Psoas muscle (tissue), 8 donors: ENCODE measurements around the gene VPS13D. TPM values are rescaled to one million over a fixed set of nuclear protein-coding genes. Genes with fewer than 3 reads are reported as not detected.

Experiments
- ATAC-seq, 4 donors: fragments of 200-7000 bp; cut with Tn5 transposase; one replicate each; pipeline ENCODE4 v1.9.1; 2020; ENCODE audit warnings: moderate library complexity in 3 of 4, mild to moderate bottlenecking in 2 of 4
- DNase-seq, 2 donors: peaks; one replicate each; pipeline ENCODE4 v3.0.0-alpha.2; 2020
- H3K27ac ChIP-seq: fragments of 200-600 bp; one replicate; pipeline ENCODE4 v1.8.0; 2022
- H3K27me3 ChIP-seq, 3 donors: fragments of 200-600 bp in 1 of 3; one replicate each; pipeline versions ENCODE4 v1.6.1 to v1.8.0; 2013 to 2022; ENCODE audit warnings: low read length in 2 of 3, mild to moderate bottlenecking in 2 of 3, moderate library complexity in 1 of 3; ENCODE audit not compliant: insufficient read depth in 3 of 3
- H3K36me3 ChIP-seq, 2 donors: fragments of 200-600 bp in 1 of 2; one replicate each; pipeline versions ENCODE4 v1.6.1 to v1.8.0; 2013 to 2022; ENCODE audit warnings: low read depth in 1 of 2, mild to moderate bottlenecking in 1 of 2, moderate library complexity in 1 of 2; ENCODE audit not compliant: insufficient read depth in 1 of 2
- H3K4me1 ChIP-seq: fragments of 200-600 bp; one replicate; pipeline ENCODE4 v1.8.0; 2022
- H3K4me3 ChIP-seq: fragments of 200-600 bp; one replicate; pipeline ENCODE4 v1.8.0; 2022; ENCODE audit warnings: mild to moderate bottlenecking
- H3K9me3 ChIP-seq: fragments of 200-600 bp; one replicate; pipeline ENCODE4 v1.8.0; 2022
- WGBS, 3 donors: extraction: QIAGEN DNeasy Blood & Tissue Kit; methylation state at CpG; one replicate each; pipeline versions ENCODE4 v1.1.6 to v1.1.7; 2013; 5-methylcytosine and 5-hydroxymethylcytosine counted together
- intact Hi-C, 2 donors: fragments of 100-400 bp; cut with DNase I; formaldehyde crosslinking; loops; one replicate each; pipeline versions ENCODE4 v1.11.0 to v1.14.2; 2022
- polyA plus RNA-seq, 3 donors: library from polyadenylated mRNA; stranded (reverse); fragments of 200-250 nt; gene quantifications; one replicate each; pipeline ENCODE4 v1.2.3, GENCODE V29; 2013
- total RNA-seq, 4 donors: library from RNA; stranded (reverse); fragmentation: NEBNext Ultra II Directional in 2 of 4; extraction: Animal tissue kit (Norgen Biotek cat#: 25700) in 2 of 4; gene quantifications; one replicate each; pipeline versions ENCODE4 v1.2.1 to v1.2.4, GENCODE V29; 2021 to 2023
- TF ChIP-seq, protein P1 (sequence below): fragments of 200-600 bp; IDR thresholded peaks from one replicate; pipeline ENCODE4 v1.8.0; 2022; ENCODE audit warnings: antibody characterized with exemption
- donor health status: healthy with polysubstance abuse.
- donor health status: DM: no; HTN: no; CAD: no; lungs with moderate emphysema.
- donor health status: Bipolar disorder and iron deficiency.
- donor health status: healthy.
- donor health status: DM: yes; HTN: yes; CAD: no.
- donor health status: DM: no; HTN: no; CAD: no.
- donor health status: DM: no; HTN: no; CAD: no.
- donor health status: DM: yes; HTN: yes; CAD: no.

The VPS13D gene
- total and polyA plus RNA-seq, 7 donors = 19.9 to 69.1 (median 45.3) TPM

DNA sequence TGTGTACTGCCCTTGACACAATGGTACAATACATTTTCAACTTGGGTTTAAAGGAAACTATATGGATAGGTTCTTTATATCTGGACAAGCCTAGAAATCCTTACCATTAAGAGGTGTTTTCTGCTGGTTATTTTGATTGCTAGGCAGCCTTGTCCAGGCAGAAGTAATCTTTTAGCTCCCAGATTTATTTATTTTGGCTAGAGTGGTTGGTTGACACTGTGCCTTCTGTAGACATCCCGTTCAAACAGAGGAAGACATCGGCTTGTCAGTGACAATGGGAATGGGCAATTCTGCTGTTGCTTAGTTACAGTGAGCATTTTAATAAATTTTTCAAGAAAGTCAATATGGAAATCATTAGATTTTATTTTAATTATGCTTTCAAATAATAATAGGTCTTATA lies 138.8 kb downstream of the VPS13D start:
- Histone ChIP-seq H3K27ac (no peak overlapping the region), H3K27me3 (no peaks in the 10 kb centered on the region), H3K4me1 (no peaks in the 10 kb centered on the region), H3K36me3 (peaks cover 3 to 82% of the 10 kb centered on the region in 2 donors), H3K4me3 (no peak overlapping the region), H3K9me3 (no peaks in the 10 kb centered on the region)
- TF ChIP-seq, protein P1, sequence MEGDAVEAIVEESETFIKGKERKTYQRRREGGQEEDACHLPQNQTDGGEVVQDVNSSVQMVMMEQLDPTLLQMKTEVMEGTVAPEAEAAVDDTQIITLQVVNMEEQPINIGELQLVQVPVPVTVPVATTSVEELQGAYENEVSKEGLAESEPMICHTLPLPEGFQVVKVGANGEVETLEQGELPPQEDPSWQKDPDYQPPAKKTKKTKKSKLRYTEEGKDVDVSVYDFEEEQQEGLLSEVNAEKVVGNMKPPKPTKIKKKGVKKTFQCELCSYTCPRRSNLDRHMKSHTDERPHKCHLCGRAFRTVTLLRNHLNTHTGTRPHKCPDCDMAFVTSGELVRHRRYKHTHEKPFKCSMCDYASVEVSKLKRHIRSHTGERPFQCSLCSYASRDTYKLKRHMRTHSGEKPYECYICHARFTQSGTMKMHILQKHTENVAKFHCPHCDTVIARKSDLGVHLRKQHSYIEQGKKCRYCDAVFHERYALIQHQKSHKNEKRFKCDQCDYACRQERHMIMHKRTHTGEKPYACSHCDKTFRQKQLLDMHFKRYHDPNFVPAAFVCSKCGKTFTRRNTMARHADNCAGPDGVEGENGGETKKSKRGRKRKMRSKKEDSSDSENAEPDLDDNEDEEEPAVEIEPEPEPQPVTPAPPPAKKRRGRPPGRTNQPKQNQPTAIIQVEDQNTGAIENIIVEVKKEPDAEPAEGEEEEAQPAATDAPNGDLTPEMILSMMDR = no peak
- DNase-seq = no peak
- WGBS, 3 donors = 60 to 83% (median 75%) methylated on average over 2 of the region's 2 CpGs
- intact Hi-C loops = no loop called here
- ATAC-seq = no peak

DNA sequence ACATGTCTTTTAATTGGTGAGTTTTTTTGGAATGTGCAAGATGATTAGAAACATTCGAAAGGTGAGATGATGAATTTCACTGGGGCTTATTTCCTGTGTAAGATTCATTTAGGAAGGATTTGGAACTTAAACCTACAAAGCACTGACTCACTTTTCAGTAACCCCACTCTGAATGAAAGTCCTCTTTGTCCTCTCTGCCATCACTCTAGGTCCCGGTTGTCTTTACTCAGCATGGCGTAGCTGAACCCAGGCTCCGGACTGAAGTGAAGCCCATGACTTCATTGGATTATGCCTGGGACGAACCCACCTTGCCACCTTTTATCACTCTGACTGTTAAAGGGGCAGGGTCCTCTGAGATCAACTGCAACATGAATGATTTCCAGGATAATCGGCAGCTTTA lies 139.4 kb downstream of the VPS13D start:
- Histone ChIP-seq H3K4me1 (no peaks in the 10 kb centered on the region), H3K9me3 (no peaks in the 10 kb centered on the region), H3K4me3 (no peak overlapping the region), H3K36me3 (peaks cover 5 to 82% of the 10 kb centered on the region in 2 donors), H3K27me3 (no peaks in the 10 kb centered on the region), H3K27ac (no peak overlapping the region)
- intact Hi-C loops = no loop called here
- TF ChIP-seq, protein P1 = no peak
- DNase-seq = no peak
- ATAC-seq = no peak
- WGBS, 3 donors = 83 to 89% (median 88%) methylated on average over 6 of the region's 6 CpGs

DNA sequence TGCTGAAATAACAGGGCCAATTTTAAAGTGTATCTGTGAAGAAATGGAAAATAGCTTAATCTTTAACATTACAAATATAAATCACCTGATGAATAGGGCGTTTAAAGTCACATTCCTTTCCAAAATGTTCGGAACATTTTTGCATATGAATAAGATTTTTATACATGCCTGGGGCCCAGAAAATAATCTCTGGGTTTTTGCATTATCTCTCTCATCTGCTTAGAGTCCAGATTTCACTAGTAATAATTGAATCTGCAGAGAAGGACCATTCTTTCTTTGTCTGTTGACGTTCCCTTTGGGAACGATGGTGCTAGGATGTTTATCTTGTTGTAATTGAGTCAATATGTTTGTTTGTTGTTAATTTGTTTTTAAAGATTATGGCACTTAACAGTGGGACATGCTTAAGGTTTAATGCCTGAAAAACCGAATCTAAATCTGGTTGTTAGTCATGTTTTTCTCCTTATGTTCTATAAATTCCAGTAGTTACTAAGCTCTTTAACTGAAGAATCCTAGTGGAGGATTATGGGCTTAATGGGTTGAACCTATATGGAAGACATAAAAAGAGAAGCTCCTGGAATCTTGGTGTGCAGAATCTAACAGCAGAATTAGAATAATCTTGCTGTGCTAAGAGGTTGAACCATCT lies 140.6 kb downstream of the VPS13D start:
- DNase-seq (no peak), ATAC-seq (no peak)
- H3K36me3 ChIP-seq = peaks cover 5 to 82% of the 10 kb centered on the region in 2 donors
- no peak overlapping the region for H3K27ac ChIP-seq
- TF ChIP-seq, protein P1 = no peak
- 76 to 87% (median 77%) methylated on average over 5 of the region's 5 CpGs for WGBS, 3 donors
- intact Hi-C loops = no loop called here
- H3K4me3 ChIP-seq = no peak overlapping the region
- H3K4me1 ChIP-seq = no peaks in the 10 kb centered on the region
- H3K9me3 ChIP-seq = no peaks in the 10 kb centered on the region
- no peaks in the 10 kb centered on the region for H3K27me3 ChIP-seq

DNA sequence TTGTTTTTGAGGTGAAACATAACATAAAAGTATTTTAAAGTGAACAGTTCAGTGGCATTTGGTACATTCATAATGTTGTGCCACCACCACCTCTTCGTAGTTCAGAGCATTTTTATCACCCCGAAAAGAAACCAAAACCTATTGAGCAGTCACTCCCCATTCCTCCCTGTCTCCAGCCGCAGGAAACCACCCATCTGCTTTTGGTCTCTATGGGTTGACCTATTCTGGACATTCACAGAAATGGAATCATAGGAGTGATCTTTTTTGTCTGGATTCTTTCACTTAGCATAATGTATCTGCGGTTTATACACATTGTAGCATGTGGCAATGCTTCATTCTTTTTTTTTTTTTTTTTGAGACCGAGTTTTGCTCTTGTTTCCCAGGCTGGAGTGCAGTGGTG lies 141.2 kb downstream of the VPS13D start:
- intact Hi-C loops = no loop called here
- ATAC-seq (no peak), DNase-seq (no peak)
- Histone ChIP-seq H3K4me1 (no peaks in the 10 kb centered on the region), H3K9me3 (no peaks in the 10 kb centered on the region), H3K27ac (no peak overlapping the region), H3K27me3 (no peaks in the 10 kb centered on the region), H3K36me3 (peaks cover 7 to 84% of the 10 kb centered on the region in 2 donors), H3K4me3 (no peak overlapping the region)
- TF ChIP-seq, protein P1 = no peak
- WGBS, 3 donors = 92 to 94% (median 92%) methylated on average over 5 of the region's 5 CpGs

DNA sequence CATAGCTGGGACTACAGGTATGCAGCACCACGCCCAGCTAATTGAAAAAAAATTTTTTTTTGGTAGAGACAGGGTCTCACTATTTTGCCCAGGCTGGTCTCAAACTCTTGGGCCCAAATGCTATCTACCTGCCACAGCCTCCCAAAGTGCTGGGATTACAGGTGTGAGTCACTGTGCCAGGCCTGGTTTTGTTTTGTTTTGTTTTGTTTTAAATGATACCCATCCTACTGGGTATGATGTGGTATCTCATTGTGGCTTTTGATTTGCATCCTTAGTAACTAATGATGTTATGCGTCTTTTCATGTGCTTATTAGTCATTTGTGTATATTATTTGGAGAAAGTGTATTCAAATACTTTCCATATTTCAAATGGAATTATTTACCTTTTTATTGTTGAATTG lies 142.3 kb downstream of the VPS13D start:
- 93 to 98% (median 98%) methylated on average over 2 of the region's 2 CpGs for WGBS, 3 donors
- Histone ChIP-seq H3K4me3 (no peak overlapping the region), H3K4me1 (no peaks in the 10 kb centered on the region), H3K36me3 (peaks cover 9 to 88% of the 10 kb centered on the region in 2 donors), H3K9me3 (no peaks in the 10 kb centered on the region), H3K27ac (no peak overlapping the region), H3K27me3 (no peaks in the 10 kb centered on the region)
- intact Hi-C loops = no loop called here
- no peak for DNase-seq
- TF ChIP-seq, protein P1 = no peak
- ATAC-seq = no peak
